ENCODE measurements around the gene MLPH.

The MLPH gene

GRCh38 chr2:237549216-237549615 is 62.2 kb downstream of the MLPH start:
- DNase-seq: no peak

GRCh38 chr2:237549643-237550415 is 62.8 kb downstream of the MLPH start:
- no peak for DNase-seq

DNA sequence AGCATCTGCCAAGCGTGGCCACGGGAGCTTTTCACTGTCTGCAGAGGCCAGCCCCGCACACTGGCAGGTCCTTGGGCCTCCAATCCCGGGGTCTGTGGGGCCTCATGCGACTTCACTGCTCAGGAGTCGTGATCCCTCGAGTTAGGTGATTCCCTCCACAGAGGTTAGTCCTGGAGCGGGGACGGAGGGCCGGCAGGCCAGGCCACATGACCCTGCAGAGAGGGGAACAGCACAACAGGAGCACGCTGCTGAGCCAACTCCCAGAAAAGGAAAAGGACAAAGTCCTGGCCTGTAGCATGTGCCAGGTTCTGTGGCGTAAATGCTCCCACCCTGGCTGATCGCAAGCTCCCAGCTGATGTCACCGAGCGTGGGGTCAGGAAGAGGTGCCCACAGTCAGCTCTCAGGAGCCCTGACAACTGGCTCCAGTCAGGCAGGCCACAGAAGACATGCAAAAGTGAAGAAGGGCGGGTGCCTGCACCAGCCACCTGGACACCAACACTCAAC is 64.1 kb downstream of the MLPH start:
- DNase-seq: no peak

- DNase-seq: no peak
Observed at GRCh38 chr2:237552908-237553307, 65.9 kb downstream of the MLPH start.

GRCh38 chr2:237553948-237554347 is 66.9 kb downstream of the MLPH start:
- DNase-seq: no peak

DNA sequence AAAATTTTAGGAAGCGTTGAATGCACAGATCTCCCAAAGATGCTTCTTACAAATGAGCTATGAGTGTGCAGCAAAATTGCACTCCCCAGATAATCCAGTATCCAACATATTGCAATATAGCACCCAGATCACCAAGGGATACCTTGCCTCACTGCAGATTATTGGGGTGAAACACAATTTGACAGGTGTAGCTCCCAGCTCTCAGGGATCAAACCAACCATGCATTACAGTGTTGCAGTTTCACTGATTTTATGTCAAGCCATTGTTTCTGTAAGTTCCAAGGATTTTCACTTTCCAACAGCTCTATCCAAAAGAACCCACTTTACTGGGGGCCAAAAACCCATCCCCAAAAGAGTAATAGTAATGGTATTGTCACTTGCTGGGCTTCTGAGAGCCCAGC is 68.5 kb downstream of the MLPH start:
- DNase-seq: no peak

- DNase-seq: no peak
Observed at GRCh38 chr2:237556773-237557632, 70.0 kb downstream of the MLPH start.

DNA sequence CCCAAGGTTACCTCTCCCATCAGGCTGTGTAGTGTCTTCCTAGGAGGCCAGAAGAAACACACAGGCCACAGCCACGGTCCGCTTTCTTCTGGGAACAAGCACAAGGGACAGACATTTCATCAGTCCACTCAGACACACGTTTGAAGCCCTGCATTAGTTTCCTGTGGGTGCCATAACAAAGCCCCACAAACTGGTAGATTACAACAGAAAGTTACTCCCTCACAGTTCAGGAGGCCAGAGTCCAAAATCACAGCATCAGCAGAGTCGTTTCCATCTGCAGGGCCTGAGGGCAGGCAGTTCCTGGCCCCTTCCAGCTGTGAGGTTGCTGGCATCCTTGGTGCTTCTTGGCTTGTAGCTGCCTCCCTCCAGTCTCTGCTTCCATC is 70.6 kb downstream of the MLPH start:
- no peak for DNase-seq

GRCh38 chr2:237558961-237559641 is 72.0 kb downstream of the MLPH start:
- DNase-seq: no peak

DNA sequence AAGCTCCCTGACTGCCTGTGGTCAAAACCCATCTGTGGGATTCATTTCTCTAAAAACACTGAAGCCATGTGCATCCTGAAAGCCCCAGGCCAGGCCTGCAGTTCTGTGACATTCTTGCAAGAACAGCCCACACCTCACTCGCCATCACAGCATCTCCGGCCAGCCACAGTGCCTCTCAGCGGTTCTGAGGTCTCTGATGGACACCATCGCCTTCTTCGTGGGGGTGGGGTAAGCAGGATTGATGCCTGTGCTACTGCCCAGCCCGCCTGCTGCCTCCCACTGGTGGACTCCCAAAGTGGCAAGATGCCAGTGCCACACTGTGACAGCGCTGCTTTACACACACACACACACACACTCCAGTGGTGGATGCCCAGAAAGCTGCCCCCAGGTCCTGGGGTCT is 74.2 kb downstream of the MLPH start:
- no peak for DNase-seq

GRCh38 chr2:237563816-237564215 is 76.8 kb downstream of the MLPH start:
- DNase-seq: no peak

DNA sequence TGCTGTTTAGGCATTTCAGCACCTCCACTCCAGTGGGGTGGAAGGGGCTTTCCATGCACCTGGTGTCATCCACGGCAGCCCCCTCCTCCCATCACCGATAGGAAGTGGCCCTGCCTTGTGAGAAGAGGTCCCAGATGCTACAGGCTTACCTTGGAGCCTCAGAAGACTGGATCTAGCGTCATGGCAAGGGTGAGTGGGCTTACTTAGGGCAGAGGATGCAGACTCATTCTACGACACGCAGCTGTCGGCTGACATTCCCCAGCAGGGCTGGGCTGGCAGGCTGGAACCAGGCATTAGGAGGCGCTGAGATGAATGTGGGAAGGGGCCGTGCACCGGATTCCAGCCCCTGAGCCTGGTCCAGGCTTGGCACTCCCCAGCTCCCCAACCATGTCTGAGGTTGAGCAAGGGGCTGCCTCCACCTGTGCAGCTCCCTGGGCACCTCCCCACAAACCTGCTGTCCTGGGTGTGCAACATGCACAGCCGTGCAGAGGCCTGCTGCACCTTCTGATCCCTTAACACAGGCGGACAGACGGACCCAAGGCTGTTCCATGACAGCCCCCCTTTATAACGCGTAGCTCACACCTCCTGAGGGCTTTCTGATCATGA is 77.6 kb downstream of the MLPH start:
- no peak for DNase-seq

DNA sequence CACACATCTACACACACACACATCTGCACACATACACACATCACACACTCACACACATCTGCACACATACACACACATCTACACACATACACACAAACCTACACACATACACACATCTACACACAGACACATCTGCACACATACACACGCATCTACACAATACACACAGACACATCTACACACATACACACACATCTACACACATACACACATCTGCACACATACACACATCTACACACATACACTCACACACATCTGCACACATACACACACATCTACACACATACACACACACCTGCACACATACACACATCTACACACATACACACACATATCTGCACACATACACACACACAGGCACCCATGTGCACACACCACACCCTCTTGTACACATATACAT is 78.9 kb downstream of the MLPH start:
- DNase-seq: no peak

DNA sequence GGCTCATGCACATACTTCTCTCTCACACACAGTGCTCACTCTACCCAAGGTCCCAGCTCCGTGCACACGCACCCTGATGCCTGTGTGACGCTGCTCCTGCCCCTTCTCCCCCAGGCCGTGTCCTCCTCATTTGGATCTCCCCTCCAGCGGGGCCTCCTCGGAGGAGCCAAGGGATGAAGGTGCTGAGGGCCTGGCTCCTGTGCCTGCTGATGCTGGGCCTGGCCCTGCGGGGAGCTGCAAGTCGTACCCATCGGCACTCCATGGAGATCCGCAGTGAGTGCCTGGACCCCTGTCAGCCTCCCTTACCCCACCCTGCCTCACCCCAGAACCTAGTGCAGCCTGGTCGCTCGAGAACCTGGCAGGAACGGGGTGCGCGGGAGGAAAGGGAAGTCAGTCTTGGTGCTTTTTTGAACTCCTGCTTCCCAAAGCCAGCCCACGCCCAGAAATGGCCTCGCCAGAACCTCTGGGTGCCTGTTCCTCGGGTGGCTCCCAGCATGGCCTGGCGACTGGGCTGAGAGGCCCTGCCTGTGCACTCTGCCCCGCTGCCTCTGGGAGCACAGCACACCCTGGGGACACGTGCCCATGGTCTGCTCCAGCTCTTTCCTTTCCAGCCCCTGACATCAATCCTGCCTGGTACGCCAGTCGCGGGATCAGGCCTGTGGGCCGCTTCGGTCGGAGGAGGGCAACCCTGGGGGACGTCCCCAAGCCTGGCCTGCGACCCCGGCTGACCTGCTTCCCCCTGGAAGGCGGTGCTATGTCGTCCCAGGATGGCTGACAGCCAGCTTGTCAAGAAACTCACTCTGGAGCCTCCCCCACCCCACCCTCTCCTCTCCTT is 79.6 kb downstream of the MLPH start, which contains the start of gene PRLH:
TSS of gene PRLH (plus strand) at position 174 of the 835 bp plus-strand sequence. CDS start at position 174, 0 bp downstream.
- no peak for DNase-seq

DNA sequence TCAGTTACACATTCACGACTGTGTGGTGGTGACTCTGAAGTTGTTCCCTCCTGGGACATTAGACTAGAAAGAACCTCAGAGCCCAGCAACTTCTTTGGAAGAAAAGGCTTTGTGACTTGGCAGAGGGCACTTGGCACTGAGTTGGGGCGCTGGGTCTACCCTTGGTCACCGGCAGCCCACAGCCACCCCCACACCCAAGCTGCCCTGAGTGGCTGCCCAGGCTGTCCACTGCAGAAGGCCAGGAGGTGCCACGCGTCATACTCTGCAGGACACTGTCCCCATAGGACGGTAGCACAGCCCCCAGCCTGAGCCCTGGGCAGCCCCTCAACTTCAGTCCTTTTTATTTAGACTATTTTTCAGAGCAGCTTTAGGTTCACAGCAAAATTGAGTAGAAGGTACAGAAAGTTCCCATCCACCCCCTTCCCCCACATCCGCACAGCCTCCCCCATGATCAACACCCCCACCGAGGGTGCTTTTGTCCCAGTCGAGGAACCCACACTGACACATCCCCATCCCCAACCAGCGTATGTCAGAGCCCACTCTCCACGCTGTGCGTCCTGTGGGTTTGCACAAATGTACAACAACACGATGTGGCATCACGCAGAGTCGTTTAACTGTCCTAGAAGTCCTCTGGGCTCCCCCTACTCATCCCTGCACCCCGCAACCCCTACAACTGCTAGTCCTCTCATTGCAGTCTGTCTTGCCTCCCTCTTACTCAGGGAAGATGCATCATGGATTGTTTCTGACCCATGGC is 80.4 kb downstream of the MLPH start:
- no peak for DNase-seq

GRCh38 chr2:237568121-237568660 is 81.1 kb downstream of the MLPH start:
- DNase-seq: no peak

DNA sequence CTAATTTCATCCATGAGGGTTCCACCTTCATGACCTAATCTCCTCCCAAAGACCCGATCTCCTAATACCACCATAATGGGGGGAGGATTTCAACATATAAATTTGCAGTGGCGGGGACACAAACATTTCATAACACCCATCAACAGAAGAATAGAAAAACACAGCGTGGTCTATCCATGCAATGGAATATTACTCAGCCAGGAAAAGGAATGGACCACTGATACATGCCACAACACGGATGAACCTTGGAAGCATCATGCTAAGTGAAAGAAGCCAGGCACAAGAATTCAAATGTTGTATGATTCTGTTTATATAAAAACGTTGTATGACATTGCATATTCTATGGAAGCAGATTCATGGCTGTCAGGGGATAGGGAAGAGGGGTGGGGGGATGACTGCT is 82.0 kb downstream of the MLPH start:
- DNase-seq: no peak

GRCh38 chr2:237569896-237570295 is 82.8 kb downstream of the MLPH start:
- no peak for DNase-seq

- no peak for DNase-seq
Observed at GRCh38 chr2:237570776-237571335, 83.8 kb downstream of the MLPH start.

DNA sequence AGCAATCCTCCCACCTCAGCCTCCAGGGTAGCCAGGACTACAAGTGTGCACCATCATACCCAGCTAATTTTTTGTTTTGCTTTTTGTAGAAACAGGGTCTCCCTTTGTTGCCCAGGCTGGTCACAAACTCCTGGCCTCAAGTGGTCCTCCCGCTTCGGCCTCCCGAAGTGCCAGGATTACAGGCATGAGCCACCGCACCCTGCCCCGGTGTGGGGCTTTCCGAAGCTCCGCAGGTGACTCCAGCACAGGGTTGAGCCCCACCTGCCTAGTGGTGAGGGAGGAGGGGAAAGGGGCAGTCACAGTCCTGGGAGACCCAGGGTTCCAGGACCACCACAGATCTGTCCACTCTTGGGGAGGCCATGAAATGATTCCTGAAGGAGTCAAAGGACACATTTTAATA is 84.5 kb downstream of the MLPH start:
- DNase-seq: no peak
